Natural killer cell (primary cell): Measurements from ENCODE around the gene ALK. TPM values are rescaled to one million over a fixed set of nuclear protein-coding genes. Genes with fewer than 3 reads are reported as not detected.

ENCODE experiments used
- ATAC-seq, 3 donors: fragments of 150-1000 bp in 2 of 3; fragments of 200-7000 bp in 1 of 3; cut with Tn5 transposase; 1 replicate in 1 of 3; 2 replicates in 2 of 3; pipeline ENCODE4 v1.10.0; 2021; ENCODE audit warnings: mild to moderate bottlenecking in 2 of 3, moderate library complexity in 2 of 3
- DNase-seq, 2 donors: peaks; one replicate each; pipeline versions ENCODE4 v3.0.0 to v3.0.0-alpha.2; 2013 to 2021; ENCODE audit warnings: mixed read lengths in 1 of 2
- H3K27ac ChIP-seq: one replicate; pipeline ENCODE4 v1.5.1; 2013; ENCODE audit warnings: mild to moderate bottlenecking, low read length
- H3K27me3 ChIP-seq: one replicate; pipeline ENCODE4 v1.6.1; 2013; ENCODE audit warnings: low read length; ENCODE audit not compliant: control insufficient read depth, insufficient read depth
- H3K36me3 ChIP-seq: one replicate; pipeline ENCODE4 v1.6.1; 2013; ENCODE audit warnings: low read length; ENCODE audit not compliant: control insufficient read depth, insufficient read depth
- H3K4me1 ChIP-seq: one replicate; pipeline ENCODE4 v1.6.1; 2013; ENCODE audit warnings: low read length; ENCODE audit not compliant: control insufficient read depth, insufficient read depth
- H3K4me3 ChIP-seq: one replicate; pipeline ENCODE4 v1.5.1; 2013; ENCODE audit warnings: low read length
- H3K9me3 ChIP-seq: one replicate; pipeline ENCODE4 v1.6.1; 2013; ENCODE audit warnings: low read length; ENCODE audit not compliant: control insufficient read depth, insufficient read depth
- H3K27ac Mint-ChIP-seq, 2 donors: one replicate each; pipeline ENCODE4 v1.8.0; 2022; ENCODE audit warnings: mild to moderate bottlenecking in 2 of 2, mixed read lengths in 2 of 2, moderate library complexity in 1 of 2
- H3K27me3 Mint-ChIP-seq, 2 donors: one replicate each; pipeline ENCODE4 v1.8.0; 2022; ENCODE audit warnings: low read depth in 2 of 2, mixed read lengths in 2 of 2
- H3K36me3 Mint-ChIP-seq: one replicate; pipeline ENCODE4 v1.8.0; 2022; ENCODE audit warnings: mixed read lengths
- H3K4me1 Mint-ChIP-seq, 2 donors: one replicate each; pipeline ENCODE4 v1.8.0; 2022; ENCODE audit warnings: mixed read lengths in 2 of 2
- H3K4me3 Mint-ChIP-seq: one replicate; pipeline ENCODE4 v1.8.0; 2022; ENCODE audit warnings: mild to moderate bottlenecking, moderate library complexity, mixed read lengths
- H3K9me3 Mint-ChIP-seq, 2 donors: one replicate each; pipeline ENCODE4 v1.8.0; 2022; ENCODE audit warnings: mixed read lengths in 2 of 2
- CTCF ChIP-seq: fragments of 200-600 bp; IDR thresholded peaks from one replicate; pipeline ENCODE4 v1.8.0; 2022; ENCODE audit warnings: antibody characterized with exemption
- WGBS: methylation state at CpG from one replicate; pipeline ENCODE4 v1.1.7; 2013; ENCODE audit warnings: missing lambda C conversion rate; ENCODE audit not compliant: insufficient coverage; 5-methylcytosine and 5-hydroxymethylcytosine counted together
- intact Hi-C: fragments of 100-400 bp; cut with micrococcal nuclease; formaldehyde crosslinking; loops from one replicate; pipeline ENCODE4 v1.14.2; 2022
- total RNA-seq, 4 donors: library from RNA; stranded (reverse); fragments of 120-200 nt in 1 of 4; gene quantifications; one replicate each; pipeline versions ENCODE4 v1.2.3 to v1.2.4, GENCODE V29; 2013 to 2022

Gene ALK
- total RNA-seq, 3 donors from 2014 or later (not counting 1 experiment from before 2014, with no cell fraction given), result not detected

- WGBS, result 91% methylated on average over 3 of the region's 3 CpGs
- Mint-ChIP-seq H3K27ac (no peak overlapping the region), H3K36me3 (no peaks in the 10 kb centered on the region), H3K4me3 (no peak overlapping the region), H3K27me3 (peaks cover 10 to 11% of the 10 kb centered on the region in 2 donors), H3K9me3 (no peaks in the 10 kb centered on the region), H3K4me1 (no peaks in the 10 kb centered on the region)
- intact Hi-C loops, result no loop called here
- Histone ChIP-seq H3K9me3 (no peaks in the 10 kb centered on the region), H3K4me3 (no peak overlapping the region), H3K27ac (no peak overlapping the region), H3K27me3 (no peaks in the 10 kb centered on the region), H3K4me1 (no peaks in the 10 kb centered on the region), H3K36me3 (no peaks in the 10 kb centered on the region)
- no peak for ATAC-seq
- DNase-seq, result no peak
- no peak for TF ChIP-seq CTCF
Observed at GRCh38 chr2:29743516-29743915, 177.9 kb downstream of the ALK start.

GRCh38 chr2:29742656-29743055 lies 178.7 kb downstream of the ALK start:
- TF ChIP-seq CTCF, result no peak
- WGBS, result 85% methylated on average over 2 of the region's 2 CpGs
- H3K36me3 Mint-ChIP-seq, result no peaks in the 10 kb centered on the region
- Histone ChIP-seq H3K27me3 (no peaks in the 10 kb centered on the region), H3K36me3 (no peaks in the 10 kb centered on the region), H3K9me3 (no peaks in the 10 kb centered on the region), H3K4me1 (no peaks in the 10 kb centered on the region), H3K27ac (no peak overlapping the region), H3K4me3 (no peak overlapping the region)
- no peak overlapping the region for H3K4me3 Mint-ChIP-seq
- no peaks in the 10 kb centered on the region for H3K4me1 Mint-ChIP-seq
- intact Hi-C loops, result no loop called here
- H3K27ac Mint-ChIP-seq, result no peak overlapping the region
- peaks cover 12 to 15% of the 10 kb centered on the region in 2 donors for H3K27me3 Mint-ChIP-seq
- no peak for ATAC-seq
- no peaks in the 10 kb centered on the region for H3K9me3 Mint-ChIP-seq
- DNase-seq, result no peak

- Mint-ChIP-seq H3K27me3 (peaks cover 13 to 29% of the 10 kb centered on the region in 2 donors), H3K4me3 (no peak overlapping the region), H3K4me1 (no peaks in the 10 kb centered on the region), H3K27ac (no peak overlapping the region), H3K36me3 (no peaks in the 10 kb centered on the region), H3K9me3 (no peaks in the 10 kb centered on the region)
- WGBS, result 95% methylated on average over 2 of the region's 4 CpGs
- Histone ChIP-seq H3K9me3 (no peaks in the 10 kb centered on the region), H3K27me3 (no peaks in the 10 kb centered on the region), H3K36me3 (no peaks in the 10 kb centered on the region), H3K4me1 (no peaks in the 10 kb centered on the region), H3K27ac (no peak overlapping the region), H3K4me3 (no peak overlapping the region)
- TF ChIP-seq CTCF, result no peak
- ATAC-seq, result no peak
- DNase-seq, result no peak
- intact Hi-C loops, result no loop called here
Observed at GRCh38 chr2:29741132-29741531, 180.3 kb downstream of the ALK start.

GRCh38 chr2:29733965-29734364 lies 187.4 kb downstream of the ALK start:
- H3K27ac ChIP-seq, result no peak overlapping the region
- Mint-ChIP-seq H3K27ac (no peak overlapping the region), H3K4me3 (no peak overlapping the region), H3K27me3 (peaks cover 11 to 28% of the 10 kb centered on the region in 2 donors), H3K9me3 (no peaks in the 10 kb centered on the region), H3K4me1 (no peaks in the 10 kb centered on the region), H3K36me3 (no peaks in the 10 kb centered on the region)
- no peak for ATAC-seq
- intact Hi-C loops, result no loop called here
- no peaks in the 10 kb centered on the region for H3K9me3 ChIP-seq
- no peaks in the 10 kb centered on the region for H3K27me3 ChIP-seq
- H3K4me1 ChIP-seq, result no peaks in the 10 kb centered on the region
- no peak for TF ChIP-seq CTCF
- 81% methylated on average over 4 of the region's 4 CpGs for WGBS
- no peak overlapping the region for H3K4me3 ChIP-seq
- DNase-seq, result no peak
- no peaks in the 10 kb centered on the region for H3K36me3 ChIP-seq
